GM19193 (cell line): ENCODE results near the gene RSPH6A.

Experiments
- POLR2A ChIP-seq: IDR thresholded peaks from 4 replicates; pipeline ENCODE4 v1.6.1; 2011; ENCODE audit not compliant: insufficient read depth, insufficient read length; ENCODE audit errors: extremely low read depth

The RSPH6A gene

GRCh38 chr19:45753548-45753947 is 61.6 kb downstream of the RSPH6A start:
- TF ChIP-seq POLR2A, result no peak

GRCh38 chr19:45752639-45753038 is 62.5 kb downstream of the RSPH6A start:
- TF ChIP-seq POLR2A, result no peak

- TF ChIP-seq POLR2A, result no peak
Observed at GRCh38 chr19:45747513-45747912, 67.6 kb downstream of the RSPH6A start.

GRCh38 chr19:45746866-45747265 is 68.2 kb downstream of the RSPH6A start:
- no peak for TF ChIP-seq POLR2A
